Measurements from ENCODE around the gene CYLD.

DNA sequence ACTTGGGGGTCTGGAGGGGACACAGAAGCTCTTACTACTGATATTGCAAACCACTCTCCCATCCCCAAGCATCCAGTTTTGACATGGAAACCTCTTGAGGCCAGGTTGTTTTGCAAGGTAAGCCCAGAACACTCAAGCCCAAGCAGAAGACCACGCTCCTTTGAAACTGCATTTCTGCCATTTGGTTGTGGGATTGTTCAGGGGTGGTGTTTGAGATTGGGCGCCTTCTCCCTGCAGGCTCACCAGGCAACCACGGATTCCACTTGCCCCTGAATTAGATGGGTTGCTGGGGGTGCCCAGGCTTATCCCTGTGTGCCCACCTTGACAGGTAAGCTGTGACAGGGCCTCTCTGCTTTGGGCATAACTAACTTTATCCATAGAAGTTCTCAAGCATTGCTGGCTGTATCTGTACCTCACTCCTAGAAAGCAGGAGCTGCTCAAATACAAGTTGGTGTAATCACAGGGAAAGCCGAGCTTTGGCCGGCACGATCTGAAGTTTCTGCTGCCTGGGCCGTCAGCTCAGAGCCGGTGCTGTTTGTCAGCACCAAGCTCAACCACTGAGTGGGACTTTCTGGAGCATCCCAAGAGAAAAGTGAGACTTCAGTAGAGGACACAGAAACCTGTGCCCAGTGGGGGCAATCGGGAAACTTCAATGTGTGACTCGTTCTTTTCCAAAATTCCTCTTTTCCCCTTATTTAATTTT is 93.6 kb downstream of the CYLD start:
- TF ChIP-seq, protein P1, sequence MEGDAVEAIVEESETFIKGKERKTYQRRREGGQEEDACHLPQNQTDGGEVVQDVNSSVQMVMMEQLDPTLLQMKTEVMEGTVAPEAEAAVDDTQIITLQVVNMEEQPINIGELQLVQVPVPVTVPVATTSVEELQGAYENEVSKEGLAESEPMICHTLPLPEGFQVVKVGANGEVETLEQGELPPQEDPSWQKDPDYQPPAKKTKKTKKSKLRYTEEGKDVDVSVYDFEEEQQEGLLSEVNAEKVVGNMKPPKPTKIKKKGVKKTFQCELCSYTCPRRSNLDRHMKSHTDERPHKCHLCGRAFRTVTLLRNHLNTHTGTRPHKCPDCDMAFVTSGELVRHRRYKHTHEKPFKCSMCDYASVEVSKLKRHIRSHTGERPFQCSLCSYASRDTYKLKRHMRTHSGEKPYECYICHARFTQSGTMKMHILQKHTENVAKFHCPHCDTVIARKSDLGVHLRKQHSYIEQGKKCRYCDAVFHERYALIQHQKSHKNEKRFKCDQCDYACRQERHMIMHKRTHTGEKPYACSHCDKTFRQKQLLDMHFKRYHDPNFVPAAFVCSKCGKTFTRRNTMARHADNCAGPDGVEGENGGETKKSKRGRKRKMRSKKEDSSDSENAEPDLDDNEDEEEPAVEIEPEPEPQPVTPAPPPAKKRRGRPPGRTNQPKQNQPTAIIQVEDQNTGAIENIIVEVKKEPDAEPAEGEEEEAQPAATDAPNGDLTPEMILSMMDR (IDR thresholded peaks at IDR 0.05; ENCODE audit: low read length) = no peak
- TF ChIP-seq EZH2phosphoT487 (IDR thresholded peaks at IDR 0.05; ENCODE audit: low read length) = no peak
- no peak for TF ChIP-seq EZH2 (optimal IDR thresholded peaks at IDR 0.05; ENCODE audit: low read depth, low read length)

Measured in MM.1S (cell line).